Anterior cingulate cortex (tissue), 58 donors: ENCODE results near the gene STK38L.

Source experiments
- DNase-seq, 58 donors: peaks; one replicate each; lab custom pipeline; 2025; lab: John Stamatoyannopoulos, UW

The STK38L gene

DNA sequence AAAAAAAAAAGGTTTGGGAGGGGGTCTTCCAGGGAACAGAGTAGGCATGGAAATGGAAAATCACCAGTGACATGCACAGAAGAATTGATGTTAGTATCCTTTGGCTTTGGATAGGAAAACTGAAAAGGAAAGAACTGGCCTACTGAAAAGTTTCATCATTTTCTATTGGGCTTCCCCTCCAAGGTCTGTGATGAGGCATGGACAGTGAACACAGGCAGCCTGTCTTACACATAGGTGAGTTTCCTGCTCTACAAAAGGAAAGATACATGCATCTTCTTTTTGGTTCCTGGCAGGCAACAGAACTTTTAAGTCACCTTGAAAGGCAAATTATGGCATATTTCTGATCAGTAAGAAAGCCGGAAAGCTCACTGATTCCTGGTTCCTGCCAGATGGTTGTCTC, 94.4 kb downstream of the STK38L start:
- no peak for DNase-seq

DNA sequence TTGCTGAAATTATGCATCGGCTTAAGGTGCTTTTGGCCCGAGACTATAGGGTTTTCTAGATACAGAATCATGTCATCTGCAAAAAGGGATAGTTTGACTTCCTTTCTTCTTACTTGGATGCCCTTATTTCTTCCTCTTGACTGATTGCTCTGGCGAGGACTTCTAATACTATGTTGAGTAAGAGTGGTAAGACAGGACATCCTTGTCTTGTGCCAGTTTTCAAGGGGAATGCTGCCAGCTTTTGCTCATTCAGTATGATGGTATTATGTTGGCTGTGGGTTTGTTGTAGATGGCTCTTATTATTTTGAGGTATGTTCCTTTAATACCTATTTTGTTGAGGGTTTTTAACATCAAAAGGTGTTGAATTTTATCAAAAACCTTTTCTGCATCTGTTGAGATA, 96.9 kb downstream of the STK38L start:
- no peak for DNase-seq

DNA sequence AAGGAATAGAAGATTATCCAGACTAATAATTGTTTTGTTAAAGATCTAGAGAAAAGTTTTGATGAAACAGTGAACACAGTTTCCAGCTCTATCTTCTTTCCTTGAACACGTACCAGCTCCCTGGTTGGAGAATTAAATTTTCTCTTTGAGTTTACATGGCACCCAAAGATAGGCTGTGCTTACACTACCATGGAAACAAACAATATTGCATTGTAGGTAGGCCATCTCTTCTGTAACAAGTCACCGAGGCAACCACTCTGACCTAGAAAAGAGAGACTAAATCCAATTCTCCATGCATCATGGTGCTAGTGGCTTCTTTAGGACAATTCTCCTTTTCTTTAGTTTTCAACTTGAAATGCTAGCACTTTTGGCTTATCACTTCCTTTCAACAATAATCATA, 98.5 kb downstream of the STK38L start:
- no peak for DNase-seq

DNA sequence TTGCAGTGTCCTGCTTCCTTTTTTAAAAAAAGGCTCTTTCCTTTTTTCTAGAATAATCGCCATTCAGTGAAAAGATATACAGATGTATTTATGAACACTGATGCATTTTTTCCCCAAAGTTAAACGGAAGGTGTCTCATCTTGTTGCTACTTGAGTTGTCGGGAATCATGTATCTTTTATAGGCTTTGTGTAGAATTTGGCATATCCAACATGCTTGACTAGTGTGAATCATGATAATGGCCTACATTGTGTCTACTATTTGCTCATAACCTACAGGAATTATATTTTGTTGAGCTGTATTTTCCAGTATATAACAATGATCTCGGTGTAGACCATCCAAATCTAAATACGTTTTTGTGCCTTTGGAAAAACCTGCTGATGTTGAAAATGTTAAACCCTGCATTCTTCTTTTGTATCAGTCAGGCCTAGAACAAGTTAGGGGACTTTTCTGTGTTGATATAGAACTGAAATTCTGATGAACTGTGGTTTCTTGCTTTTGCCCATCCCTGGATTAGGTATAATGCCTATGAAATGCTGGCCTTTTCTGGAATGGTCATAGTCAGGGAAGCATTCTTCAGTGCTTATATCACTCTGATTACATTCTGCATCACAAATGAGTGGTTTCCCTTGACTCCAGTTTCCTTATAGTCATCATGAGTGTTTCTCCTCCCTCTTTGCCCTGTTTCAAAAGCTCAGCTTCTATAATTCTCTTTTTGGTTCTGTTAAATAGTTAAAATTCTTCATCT, 99.3 kb downstream of the STK38L start:
- DNase-seq: no peak

DNA sequence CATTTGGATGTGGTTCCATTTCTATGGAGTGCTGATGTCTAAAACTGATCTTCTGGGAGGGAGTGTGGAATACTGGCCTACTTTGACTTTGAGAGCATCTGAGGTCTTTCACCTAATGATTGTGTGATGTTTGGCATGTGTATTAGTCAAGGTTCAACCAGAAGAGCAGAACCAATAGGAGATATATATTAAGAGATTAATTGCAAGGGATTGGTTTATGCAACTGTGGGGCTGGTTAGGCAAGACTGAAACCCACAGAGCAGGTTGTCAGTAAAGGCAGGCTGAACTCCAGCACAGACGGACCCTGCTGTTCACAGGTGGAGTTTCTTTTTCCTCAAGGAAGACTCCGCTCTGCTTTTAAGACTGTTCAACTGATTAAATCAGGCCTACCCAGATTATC, 100.2 kb downstream of the STK38L start:
- no peak for DNase-seq

DNA sequence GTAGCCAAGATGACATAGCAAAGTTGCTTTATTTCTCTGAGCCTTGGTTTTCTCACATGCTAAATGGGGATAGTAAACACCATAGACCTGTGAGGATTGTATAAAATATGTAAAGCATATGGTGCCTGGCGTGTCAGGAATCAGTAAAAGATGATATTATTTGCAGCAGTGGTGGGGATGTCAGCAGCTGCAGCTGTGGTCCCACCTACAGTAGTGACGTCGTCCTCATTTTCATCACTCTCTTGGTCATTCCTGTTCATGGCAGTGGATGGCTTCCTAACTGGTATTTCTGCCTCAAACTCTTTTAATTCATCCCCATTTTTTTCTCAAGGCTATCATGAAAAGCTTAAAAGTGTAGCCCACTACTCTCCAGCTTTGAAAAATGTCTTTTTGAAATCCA, 100.7 kb downstream of the STK38L start:
- DNase-seq: no peak

DNA sequence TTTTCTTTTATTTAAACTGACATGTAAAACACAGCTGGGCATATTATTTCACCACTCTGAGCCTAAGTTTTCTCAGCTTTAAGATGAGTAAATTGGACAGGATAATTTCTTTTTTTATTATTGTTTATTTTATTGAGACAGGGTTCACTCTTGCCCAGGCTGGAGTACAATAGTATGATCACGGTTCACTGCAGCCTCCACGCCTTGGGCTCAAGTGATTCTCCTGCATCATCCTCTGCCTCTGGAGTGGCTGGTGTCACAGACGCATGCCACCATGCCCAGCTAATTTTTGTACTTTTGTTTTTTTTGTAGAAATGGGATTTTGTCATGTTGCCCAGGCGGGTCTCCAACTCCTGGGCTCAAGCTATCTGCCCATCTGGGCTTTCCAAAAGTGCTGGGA, 101.3 kb downstream of the STK38L start:
- no peak for DNase-seq

DNA sequence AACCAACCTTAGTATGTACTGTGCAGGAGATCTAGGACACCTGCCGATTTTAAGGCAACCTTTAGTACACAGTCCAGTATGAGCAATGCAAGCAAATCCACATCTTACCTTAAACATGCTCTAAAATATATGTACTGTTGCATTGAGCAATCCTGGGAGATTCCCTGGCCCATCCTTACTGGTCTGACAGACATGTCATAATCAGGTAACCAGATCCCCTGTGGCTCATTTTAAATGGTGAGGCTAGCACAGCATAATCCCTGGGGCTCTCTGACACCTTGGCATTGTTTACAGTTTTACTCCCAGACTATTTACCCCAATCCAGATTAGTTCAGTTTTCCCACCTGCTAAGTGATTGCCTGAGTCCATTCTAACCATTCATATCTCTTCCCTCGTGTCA, 103.7 kb downstream of the STK38L start:
- no peak for DNase-seq

DNA sequence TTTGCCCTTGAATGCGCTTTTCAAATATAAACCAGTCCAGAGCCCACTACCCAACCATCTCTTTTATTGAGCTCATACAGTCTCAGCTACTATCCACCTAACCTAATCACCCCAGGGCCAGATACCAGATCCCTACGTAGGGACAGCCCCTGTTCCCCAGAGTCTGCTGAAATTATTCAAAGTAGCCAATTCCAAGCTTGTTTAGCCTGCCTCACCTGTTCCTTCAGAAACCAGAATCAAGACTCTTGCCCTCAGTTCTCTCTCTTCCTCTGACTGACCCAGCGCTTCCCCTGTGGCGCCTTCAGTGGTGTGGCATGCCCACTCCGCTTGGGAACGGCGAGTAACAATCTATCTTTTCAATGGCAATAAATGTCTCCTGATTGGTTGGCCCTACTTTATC, 107.4 kb downstream of the STK38L start:
- DNase-seq: no peak

DNA sequence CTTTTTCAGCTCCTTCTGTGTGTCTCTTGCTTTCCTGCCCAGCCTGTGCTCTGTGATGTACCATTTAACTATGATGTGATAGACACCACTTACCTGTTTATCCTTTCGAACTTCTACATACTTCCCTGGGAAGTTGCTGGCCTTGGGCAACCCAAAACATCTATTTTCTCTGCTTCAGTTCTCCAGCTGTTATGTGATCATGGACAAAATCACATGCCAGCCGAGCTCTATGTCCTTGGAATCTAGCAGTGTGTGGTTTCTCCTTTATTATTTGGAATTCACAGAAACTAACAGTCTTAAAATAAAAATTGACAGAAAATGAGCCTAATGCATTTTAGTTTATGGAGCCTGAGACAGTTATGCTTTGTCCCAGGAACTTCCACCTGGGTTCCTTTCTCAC, 111.4 kb downstream of the STK38L start:
- no peak for DNase-seq

DNA sequence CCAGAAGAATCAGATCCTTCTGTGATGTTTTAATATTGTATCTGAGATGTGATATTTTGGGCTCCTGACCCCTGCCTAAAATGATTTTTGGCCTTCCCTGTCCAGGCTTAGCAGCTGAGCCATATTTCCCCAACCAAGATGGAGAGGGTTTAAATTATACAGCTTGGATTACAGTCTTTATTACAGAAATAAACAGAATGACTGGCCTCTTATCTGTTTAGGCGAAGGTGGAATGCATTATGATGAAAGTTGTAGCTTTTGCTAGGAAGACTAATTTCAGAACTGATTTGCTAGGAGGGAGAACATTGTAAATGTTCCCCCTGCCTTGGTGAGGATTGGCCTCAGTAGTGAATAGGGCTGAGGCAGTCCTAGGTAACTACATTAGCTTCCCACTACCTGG, 111.9 kb downstream of the STK38L start:
- no peak for DNase-seq

DNA sequence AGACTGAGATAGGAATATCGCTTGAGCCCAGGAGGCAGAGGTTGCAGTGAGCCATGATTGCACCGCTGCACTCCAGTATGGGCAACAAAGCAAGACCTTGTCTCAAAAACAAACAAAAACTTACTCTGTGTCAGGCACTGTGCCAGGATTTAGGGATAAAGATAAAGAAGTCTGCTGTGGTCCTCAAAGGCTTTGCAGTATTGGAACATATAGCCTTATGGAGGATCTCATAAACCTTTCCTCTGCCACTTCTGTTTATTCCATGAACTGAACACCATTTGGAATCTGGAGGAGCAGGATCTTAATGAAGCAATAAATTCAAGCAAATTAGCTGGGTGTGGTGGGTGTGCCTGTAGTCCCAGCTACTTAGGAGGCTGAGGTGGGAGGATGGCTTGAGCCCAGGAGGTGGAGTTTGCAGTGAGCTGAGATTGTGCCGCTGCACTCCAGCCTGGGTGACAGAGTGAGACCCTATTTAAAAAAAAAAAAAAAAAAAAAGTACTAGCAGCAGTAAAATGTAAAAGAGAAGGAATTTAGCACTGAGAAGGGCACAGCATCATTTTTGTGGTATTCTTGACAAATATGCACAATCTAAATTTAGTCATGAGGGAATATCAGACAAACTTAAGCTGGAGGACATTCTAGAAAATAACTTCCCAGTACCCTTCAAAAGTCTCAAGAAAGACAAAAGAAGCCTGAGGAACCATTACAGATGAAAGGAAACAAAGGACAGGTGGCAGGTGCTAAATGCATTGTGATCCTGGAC, 115.7 kb downstream of the STK38L start:
- DNase-seq: no peak

DNA sequence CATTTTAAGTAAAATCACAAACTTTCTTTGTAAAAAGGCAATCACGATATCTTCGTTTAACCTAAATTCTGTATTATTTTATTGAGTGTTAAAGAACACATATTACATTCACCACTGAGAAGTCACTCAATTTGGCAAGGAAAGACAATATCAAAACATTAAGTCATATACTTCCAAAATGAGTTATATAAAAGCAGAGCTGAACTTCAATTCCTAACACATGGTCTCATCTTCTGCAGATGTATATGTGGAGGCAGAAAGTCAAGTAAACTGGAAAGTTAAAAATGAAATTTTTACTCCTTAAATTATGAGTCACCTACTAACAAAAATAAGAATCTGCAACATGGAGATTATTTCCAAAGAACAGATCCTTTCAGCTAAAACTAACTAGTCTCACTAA, 117.3 kb downstream of the STK38L start:
- DNase-seq: peak in 1 of 58 donors; percentile 34

DNA sequence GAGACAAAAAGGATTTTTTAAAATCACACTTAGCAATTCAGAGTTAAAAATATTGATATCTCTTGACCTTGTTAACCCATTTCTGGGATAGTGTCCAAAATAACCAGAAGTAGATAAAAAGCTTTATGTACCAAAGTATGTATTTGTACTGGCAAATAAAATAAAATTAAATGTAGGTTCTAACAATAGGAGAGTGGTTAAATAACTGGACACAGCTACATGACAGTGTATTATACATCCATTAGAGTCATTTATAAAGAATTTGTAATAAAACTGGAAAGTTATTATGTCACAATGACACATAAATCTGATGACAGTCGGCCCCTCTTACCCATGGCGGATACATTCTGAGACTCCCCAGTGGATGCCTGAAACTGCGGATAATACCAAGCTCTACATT, 122.5 kb downstream of the STK38L start:
- no peak for DNase-seq

DNA sequence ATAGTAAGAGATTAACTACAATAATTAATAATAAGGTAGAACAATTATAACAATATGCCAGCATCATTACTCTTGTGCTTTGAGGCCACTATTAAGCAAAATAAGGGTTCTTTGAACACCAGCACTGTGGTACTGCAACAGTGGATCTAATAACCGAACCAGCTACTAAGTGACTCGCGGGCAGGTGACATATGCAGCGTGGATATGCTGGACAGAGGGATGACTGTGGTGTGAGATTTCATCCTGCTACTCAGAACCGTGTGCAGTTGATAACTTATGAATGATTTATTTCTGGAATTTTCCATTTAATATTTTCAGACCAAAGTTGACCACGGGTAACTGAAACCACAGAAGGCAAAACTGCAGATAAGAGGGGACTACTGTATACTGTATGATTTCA, 123.0 kb downstream of the STK38L start:
- no peak for DNase-seq
